ENCODE measurements around the gene CHRNA4.

CHRNA4 gene

GRCh38 chr20:63397155-63397843, 36.1 kb upstream of the CHRNA4 start:
- DNase-seq (ENCODE audit: low spot score): no peak
- no peak for TF ChIP-seq CTCF (IDR thresholded peaks at IDR 0.05; ENCODE audit: extremely low read depth, insufficient read depth, missing control alignments)
- in situ Hi-C loops (cut with MboI; ENCODE audit: low pct_unique_long_range_greater_than_20kb, low sequenced_read_pairs, unreplicated experiment): no loop called here

- DNase-seq (ENCODE audit: low spot score): no peak
- in situ Hi-C loops (cut with MboI; ENCODE audit: low pct_unique_long_range_greater_than_20kb, low sequenced_read_pairs, unreplicated experiment): no loop called here
- no peak for TF ChIP-seq CTCF (IDR thresholded peaks at IDR 0.05; ENCODE audit: extremely low read depth, insufficient read depth, missing control alignments)
These were observed 35.2 kb upstream of the CHRNA4 start for GRCh38 chr20:63396300-63396699.

- in situ Hi-C loops (cut with MboI; ENCODE audit: low pct_unique_long_range_greater_than_20kb, low sequenced_read_pairs, unreplicated experiment): no loop called here
- TF ChIP-seq CTCF (IDR thresholded peaks at IDR 0.05; ENCODE audit: extremely low read depth, insufficient read depth, missing control alignments): no peak
These were observed 34.6 kb upstream of the CHRNA4 start for GRCh38 chr20:63395723-63396122.

GRCh38 chr20:63394920-63395455, 33.8 kb upstream of the CHRNA4 start:
- DNase-seq (ENCODE audit: low spot score): no peak
- no peak for TF ChIP-seq CTCF (IDR thresholded peaks at IDR 0.05; ENCODE audit: extremely low read depth, insufficient read depth, missing control alignments)
- in situ Hi-C loops (cut with MboI; ENCODE audit: low pct_unique_long_range_greater_than_20kb, low sequenced_read_pairs, unreplicated experiment): no loop called here

More at GRCh38 chr20:63395723-63396122, 34.6 kb upstream of the CHRNA4 start:
- DNase-seq (ENCODE audit: low spot score): no peak

- in situ Hi-C loops (cut with MboI; ENCODE audit: low pct_unique_long_range_greater_than_20kb, low sequenced_read_pairs, unreplicated experiment): no loop called here
These were observed 33.1 kb upstream of the CHRNA4 start for GRCh38 chr20:63394069-63394919.

More at GRCh38 chr20:63394069-63394919, 33.1 kb upstream of the CHRNA4 start:
- no peak for TF ChIP-seq CTCF (IDR thresholded peaks at IDR 0.05; ENCODE audit: extremely low read depth, insufficient read depth, missing control alignments)
- DNase-seq (ENCODE audit: low spot score): no peak
